HCT116 (cell line): ENCODE measurements around the gene MRPS21.

Source experiments
- CTCF ChIP-seq, 3 experiments: fragments of 200-600 bp in 1 of 3; sonication (generic) in 1 of 3; IDR thresholded peaks in 2 of 3; conservative IDR thresholded peaks in 1 of 3; 2 replicates each; pipeline ENCODE4 v1.5.1; 2012 to 2017; ENCODE audit warnings: low read depth in 2 of 3, low read length in 2 of 3, antibody characterized with exemption in 1 of 3, borderline replicate concordance in 1 of 3, control low read depth in 1 of 3, mild to moderate bottlenecking in 1 of 3, mixed read lengths in 1 of 3, mixed run types in 1 of 3, moderate library complexity in 1 of 3; ENCODE audit not compliant: insufficient read depth in 1 of 3
- EGR1 ChIP-seq: IDR thresholded peaks from 2 replicates; pipeline ENCODE4 v1.6.1; 2012; ENCODE audit warnings: low read depth
- EZH2 ChIP-seq: fragments of 200-600 bp; sonication (generic); IDR thresholded peaks from 2 replicates; pipeline ENCODE4 v1.6.1; 2017; ENCODE audit warnings: antibody characterized with exemption, mixed run types
- EZH2phosphoT487 ChIP-seq: fragments of 200-600 bp; IDR thresholded peaks from 2 replicates; pipeline ENCODE4 v1.6.1; 2018; ENCODE audit warnings: antibody characterized with exemption, borderline replicate concordance
- POLR2A ChIP-seq: IDR thresholded peaks from 2 replicates; pipeline ENCODE4 v1.7.0; 2011; ENCODE audit warnings: borderline replicate concordance; ENCODE audit not compliant: insufficient read depth, insufficient read length; ENCODE audit errors: extremely low read depth
- POLR2AphosphoS5 ChIP-seq: IDR thresholded peaks from 2 replicates; pipeline ENCODE4 v1.6.1; 2011; ENCODE audit warnings: mild to moderate bottlenecking, low read depth, low read length, moderate library complexity
- YY1 ChIP-seq: IDR thresholded peaks from 2 replicates; pipeline ENCODE4 v1.6.1; 2011; ENCODE audit warnings: low read length, low read depth, moderate library complexity, mild to moderate bottlenecking; ENCODE audit not compliant: insufficient replicate concordance; ENCODE audit errors: extremely low read depth

GRCh38 chr1:150281758-150282557 is 11.7 kb upstream of the MRPS21 start, which contains the start of gene CIART:
- TF ChIP-seq POLR2AphosphoS5, result no peak
- TF ChIP-seq CTCF (IDR thresholded peaks at IDR 0.05 in 2 of 3, conservative IDR thresholded peaks at IDR 0.05 in 1 of 3; ENCODE audit: borderline replicate concordance in 1 of 3, insufficient read depth in 1 of 3, low read depth in 2 of 3, low read length in 2 of 3), result no peak
- no peak for TF ChIP-seq POLR2A
- TF ChIP-seq EGR1, result no peak
- no peak for TF ChIP-seq YY1
- no peak for TF ChIP-seq EZH2phosphoT487
- no peak for TF ChIP-seq EZH2
